NOMO-1 treated with DMSO at 0.1 percent for 48 hours (cell line): ENCODE measurements around the gene RFX3.

Experiments used
- DNase-seq: peaks from one replicate; lab custom pipeline; 2025; ENCODE audit not compliant: unreplicated experiment; lab: John Stamatoyannopoulos, UW

The RFX3 gene

GRCh38 chr9:3290231-3290840, 235.5 kb downstream of the RFX3 start:
- no peak for DNase-seq

DNA sequence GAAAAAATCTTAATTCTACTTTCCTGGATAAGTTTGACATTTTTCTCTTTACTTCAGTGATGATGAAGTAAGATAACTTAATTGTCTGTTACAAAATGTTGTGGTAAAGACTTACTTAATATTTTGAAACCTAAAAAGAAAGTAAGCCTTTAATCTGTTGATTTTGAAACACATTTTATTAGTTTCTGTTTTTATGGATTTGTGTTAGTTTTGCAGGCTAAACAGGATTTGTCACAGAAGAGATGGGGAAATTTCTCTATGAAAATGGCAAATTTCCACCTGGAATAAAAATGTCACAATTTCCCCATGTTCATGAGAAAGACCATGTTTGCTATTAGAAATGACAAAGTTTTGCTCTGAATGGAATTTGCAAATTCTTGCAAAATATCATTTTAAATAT, 237.1 kb downstream of the RFX3 start:
- DNase-seq = peak; percentile 61

DNA sequence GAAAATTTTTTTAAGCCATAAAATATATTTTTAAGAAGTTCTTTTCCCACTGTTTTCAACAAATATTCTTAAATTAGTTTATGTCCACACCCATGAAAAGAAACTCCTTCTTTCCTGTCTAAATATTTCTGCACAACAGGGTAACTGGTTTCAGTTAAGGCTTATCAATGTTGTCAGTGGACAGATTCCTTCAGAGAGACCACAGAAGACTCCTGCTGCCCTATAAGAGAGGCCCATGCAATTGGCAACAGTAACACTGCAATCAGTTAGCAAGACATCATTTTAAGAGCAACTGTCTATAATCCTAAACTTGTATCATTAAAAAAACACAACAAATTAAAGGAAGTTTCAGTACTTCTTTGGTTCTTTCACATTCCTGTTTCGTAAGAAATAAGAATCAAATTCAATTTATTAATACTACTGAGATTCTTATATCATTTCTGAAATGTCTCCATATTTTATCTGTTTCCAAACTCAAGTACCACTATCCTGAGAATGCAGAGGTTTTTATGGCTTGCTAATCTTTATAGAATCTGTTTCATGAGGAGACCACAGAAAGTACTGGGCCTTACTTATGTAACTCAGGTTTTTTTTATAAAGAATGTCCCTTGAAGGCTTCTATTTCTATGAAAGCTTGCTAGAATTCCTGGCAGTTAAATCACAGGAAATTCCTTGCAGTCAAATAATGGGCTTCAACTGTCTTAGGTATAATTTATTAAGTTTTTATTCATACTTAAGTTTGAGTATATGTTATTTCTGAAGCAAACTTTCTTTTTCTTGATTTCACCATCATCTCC, 240.2 kb downstream of the RFX3 start:
- no peak for DNase-seq

DNA sequence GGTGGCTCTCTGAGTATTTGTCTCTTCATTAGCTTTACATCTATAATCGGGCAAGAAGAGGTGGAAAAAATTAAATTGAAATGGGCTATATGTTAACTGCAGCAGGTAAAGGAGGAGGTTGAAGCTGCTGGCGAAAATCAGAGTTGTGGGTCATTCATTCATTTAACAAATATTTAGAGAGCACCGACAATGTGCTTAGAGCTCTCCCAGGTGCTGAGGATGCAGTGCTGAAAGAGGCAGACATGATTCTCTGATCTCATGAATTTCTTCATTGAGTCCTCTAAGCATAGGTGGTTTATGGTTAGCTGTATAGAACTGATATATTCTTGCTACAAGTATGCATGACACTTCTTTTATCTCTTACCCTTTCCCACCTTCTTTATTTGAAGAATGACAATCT, 243.4 kb downstream of the RFX3 start:
- no peak for DNase-seq

GRCh38 chr9:3281399-3281798, 244.4 kb downstream of the RFX3 start:
- DNase-seq = no peak

- peak; percentile 25 for DNase-seq
Measured at GRCh38 chr9:3277200-3277599, 248.6 kb downstream of the RFX3 start.

DNA sequence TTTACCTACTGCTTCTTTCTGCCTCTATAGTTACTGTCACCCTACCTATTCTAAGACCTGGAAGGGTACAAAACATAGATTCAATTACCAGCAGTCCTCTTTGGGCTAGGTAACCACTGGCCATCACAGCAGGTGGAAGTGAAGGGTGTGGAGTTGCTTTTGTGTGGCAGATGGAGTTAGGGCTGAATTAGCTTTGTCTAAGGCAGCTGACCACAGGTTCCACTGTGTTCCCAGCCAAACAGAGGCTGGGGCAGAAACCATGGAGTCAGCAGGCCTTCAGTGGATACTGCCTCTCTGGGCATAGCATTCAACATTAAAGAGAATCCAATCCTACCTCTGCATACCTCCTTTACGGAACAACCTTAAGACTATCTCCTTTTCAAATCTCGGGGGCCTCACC, 254.2 kb downstream of the RFX3 start:
- no peak for DNase-seq

GRCh38 chr9:3271157-3271556, 254.6 kb downstream of the RFX3 start:
- no peak for DNase-seq

GRCh38 chr9:3268223-3268622, 257.6 kb downstream of the RFX3 start:
- no peak for DNase-seq

- no peak for DNase-seq
Measured at GRCh38 chr9:3263698-3264097, 262.1 kb downstream of the RFX3 start.

DNA sequence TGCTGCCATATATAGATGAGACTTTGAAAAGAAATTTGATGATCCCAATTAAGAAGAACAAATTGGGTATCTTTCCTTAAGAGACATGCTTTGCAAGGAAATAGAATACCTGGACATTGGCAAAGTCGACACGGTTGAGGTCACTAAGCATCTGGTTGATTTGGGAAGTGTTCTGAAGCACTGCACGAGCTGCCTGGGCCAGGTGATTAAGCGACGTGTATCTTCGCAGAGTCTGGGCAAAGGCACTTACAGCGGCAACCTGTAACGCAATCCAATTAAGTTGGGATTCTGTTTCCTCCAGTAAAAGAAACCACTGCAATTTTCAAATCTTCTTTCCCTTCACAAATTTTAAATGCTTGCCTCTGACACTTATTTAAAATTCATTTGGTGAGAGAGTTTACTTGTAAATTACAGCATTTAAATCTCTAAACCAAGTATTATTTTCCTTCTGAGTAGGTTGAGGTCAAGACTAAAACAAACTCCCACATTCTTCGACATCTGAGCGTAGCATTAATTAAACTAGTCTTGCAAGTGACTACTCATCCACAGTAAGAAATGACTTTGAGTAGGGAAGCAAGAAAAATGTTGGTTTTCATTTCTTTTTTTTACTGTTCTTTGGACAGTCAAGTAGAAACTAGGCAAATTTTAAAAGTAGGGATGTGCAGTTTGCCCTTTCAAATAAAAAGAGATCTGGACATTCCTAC, 262.8 kb downstream of the RFX3 start:
- no peak for DNase-seq

DNA sequence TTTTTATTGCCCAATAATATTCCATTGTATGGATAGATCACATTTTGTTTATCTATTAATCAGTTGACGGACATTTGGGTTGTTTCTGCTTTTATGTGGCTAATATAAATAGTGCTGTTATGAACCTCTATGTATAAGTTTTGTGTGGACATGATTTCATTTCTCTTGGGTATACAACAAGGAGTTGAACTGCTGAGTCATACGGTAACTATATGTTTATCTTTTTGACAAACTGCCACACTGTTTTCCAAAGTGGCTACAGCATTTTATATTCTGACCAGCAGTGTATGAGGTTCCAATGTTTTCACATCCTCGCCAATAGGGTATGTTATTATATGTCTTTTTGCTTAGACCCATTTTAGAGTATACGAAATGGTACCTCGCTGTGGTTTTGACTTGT, 264.3 kb downstream of the RFX3 start:
- DNase-seq = no peak

DNA sequence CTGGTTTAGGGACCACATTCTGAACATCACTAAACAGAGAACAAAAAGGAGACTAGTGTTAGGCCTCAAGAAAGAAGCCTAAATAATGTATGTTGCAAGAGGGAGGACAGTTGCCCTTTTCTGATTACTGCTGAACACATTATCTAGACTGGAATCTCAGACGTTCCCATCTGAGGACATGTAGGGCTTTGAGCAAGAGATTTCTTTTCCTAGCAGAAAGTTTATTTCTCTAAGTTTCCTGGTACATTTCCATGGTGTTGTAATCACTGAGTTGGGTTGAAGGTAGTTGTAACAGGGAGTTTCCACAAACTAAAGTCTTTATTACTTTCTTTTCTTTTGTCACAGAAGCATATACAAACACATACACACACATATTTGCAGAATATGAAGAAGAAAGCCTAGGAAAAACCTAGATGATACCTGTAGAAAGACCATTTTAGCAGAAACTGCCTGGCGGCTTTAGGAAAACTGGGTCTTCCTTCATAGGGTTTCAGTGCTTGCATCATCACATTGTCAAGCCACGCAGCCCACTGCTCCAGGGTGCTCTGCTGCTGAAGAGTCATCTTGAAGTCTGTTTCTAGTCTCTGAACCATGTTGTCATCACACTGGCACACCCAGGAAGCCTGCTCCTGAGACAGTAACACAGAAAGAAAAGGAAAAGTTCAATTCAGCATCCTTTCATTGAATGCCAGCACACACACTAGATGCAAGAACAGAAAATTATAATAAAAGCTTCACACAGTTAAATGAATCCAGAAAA, 269.1 kb downstream of the RFX3 start:
- no peak for DNase-seq

DNA sequence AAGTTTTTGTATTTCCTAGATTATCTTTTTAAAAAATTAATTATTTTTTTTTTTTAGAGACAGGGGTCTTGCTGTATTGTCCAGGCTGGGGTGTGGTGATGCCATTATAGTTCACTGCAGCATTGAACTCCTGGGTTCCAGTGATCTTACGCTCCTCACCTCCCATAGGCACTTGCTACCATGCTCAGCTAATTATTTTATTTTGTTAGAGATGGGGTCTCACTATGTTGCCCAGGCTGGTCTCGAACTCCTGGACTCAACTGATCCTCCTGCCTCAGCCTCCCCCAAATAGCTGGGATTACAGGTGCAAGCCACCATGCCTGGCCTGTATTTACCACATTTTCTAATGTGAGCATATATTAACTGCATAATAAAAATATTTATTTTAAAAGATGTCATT, 274.5 kb downstream of the RFX3 start:
- no peak for DNase-seq

DNA sequence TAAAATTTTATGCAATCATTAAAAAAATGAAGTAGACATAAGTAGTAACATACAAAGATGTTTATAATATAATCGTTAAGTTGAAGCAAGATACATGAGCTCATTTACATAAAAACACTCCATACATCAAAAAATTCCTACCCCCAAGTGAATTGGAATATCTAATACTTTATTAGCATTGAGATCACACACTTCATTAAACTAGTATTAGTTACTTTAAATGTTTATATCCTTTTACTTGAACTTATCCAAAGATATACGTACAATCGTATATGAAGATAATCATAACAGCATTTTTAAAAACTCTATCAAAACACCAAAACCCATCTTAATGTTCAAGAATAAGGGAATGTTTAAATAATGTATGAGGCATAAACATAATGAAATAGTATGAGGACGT, 275.1 kb downstream of the RFX3 start:
- no peak for DNase-seq

DNA sequence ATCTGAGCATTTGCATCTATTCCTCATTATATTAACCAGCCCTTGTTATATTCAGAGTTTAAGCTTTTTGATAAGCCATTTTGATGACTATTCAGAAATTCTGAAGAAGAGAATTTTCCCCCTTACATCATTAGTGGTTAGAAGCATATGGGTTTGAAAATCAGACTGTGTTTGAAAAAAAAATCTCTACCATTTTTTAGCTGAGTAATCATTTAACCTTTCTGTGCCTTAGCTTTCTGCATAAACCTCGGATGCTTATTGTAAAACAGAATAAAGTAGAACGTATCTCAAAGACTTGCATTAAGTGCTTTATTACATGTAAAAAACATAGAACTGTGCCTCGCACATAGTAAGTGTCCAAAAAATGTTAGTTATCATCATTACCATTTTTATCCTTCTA, 278.6 kb downstream of the RFX3 start:
- DNase-seq = no peak

GRCh38 chr9:3246241-3246640, 279.6 kb downstream of the RFX3 start:
- DNase-seq = no peak

DNA sequence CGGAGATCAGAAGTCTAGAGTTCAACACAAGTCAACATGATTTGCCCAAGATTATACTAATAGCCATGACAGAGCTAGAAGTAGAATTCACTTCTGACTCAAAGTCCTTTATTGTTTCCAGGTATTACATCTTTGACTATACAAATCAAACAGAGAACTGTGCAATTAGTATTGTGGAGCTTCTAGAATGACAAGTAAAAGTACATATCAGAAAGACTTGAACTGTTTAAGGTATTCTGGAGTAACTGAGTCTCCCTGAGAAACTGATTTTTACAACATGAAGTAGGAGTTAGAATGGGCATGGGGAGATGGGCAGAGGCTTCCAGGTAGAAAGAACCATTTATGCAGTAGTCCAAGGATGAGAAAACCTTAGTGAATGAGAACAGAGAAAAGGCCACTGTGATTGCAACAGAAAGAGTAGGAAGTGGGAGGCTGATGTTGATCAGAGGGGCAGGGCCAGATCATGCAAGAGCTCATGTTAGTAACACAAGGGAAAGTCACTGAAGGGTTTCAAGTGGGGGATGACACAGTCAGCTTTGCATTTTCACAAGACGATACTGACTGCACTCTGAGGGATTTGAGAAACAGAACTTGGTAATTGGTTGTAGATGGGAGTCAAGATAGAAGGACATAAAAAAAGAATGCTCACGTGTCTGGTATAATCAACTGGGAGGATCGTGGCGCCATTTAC, 280.7 kb downstream of the RFX3 start:
- peak; percentile 68 for DNase-seq

DNA sequence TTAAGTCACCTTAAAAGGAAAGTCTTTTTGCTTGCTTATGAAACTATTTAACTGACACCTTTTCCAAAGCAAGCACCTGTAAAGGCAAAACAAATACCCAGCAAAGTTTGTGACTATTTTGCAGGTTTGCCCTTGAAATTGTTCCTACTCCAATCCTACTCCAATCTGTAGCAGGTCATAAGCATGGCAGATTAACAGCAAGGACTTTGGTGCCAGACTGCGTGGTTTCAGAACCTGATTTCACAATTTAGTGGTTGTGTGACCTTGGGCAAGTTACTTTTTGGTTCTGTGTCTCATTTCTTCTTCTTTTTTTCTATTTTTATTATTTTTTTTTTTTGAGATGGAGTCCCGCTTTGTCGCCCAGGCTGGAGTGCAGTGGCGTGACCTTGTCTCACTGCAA, 282.1 kb downstream of the RFX3 start:
- peak; percentile 68 for DNase-seq

DNA sequence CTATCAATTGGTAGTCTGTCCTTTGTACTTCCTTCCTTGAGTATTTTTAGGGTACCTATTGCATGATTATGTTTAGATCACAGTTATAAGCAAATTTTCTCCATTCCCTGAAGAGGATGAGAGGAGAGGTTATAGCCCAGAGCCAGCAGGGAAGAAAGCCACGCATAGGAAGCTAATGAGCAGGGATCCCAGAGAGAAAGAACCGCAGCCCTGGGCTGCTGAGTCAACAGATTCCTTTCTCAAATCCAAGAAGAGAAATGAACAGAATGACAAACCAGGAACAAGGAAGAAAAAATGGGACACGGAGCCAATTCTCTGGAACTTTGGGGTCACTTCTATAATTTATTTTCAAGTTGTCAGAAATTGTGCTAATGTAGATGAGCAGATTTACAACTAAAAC, 284.5 kb downstream of the RFX3 start:
- no peak for DNase-seq
